Astrocyte of the cerebellum (primary cell): ENCODE data around the gene SNAPIN.

Source experiments
- DNase-seq: peaks from one replicate; pipeline ENCODE4 v3.0.0-alpha.2; 2011; ENCODE audit warnings: low read depth
- H3K4me3 ChIP-seq: 2 replicates; pipeline ENCODE4 v1.5.1; 2011; ENCODE audit warnings: mild to moderate bottlenecking, low read depth, low read length, moderate library complexity
- CTCF ChIP-seq: IDR thresholded peaks from 2 replicates; pipeline ENCODE4 v1.5.1; 2012; ENCODE audit warnings: low read length, low read depth, moderate library complexity, mild to moderate bottlenecking; ENCODE audit errors: missing control alignments
- in situ Hi-C: cut with HindIII; loops from 2 replicates; pipeline ENCODE4 v1.10.0; 2017; ENCODE audit warnings: low sequenced_read_pairs

The SNAPIN gene

DNA sequence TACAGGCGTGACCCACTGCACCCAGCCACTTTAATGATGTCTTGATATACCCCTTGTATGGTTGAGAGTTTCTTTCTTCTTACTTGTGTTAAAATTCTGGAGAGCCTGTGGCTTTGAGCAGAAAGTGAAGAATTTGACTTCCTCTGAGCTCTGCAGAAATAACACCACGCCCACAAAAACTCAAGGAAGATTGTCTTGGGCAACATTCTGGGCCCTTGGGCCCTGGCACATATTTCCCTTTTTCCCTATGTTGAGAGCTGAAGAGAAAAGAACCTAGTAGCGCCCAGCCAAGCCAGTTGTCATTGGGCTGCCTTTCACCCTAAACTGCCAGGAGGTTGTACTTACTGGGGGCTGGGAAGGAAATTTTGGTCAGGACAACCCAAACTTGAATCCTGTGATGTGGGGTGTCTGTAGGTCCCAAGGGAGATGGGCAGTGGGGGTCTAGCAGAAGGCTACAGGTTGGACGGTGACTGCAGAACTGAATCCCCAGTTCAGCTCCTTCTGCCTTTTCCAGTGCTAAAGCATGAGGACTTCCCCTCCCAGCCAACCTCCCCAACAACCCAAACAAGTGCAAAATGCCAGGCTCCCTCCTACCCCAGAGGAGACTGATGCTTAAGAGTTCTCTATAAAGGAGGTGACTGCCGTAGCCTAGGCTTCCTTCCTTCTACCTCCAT lies 11.7 kb upstream of the SNAPIN start:
- H3K4me3 ChIP-seq, result no peak overlapping the region
- no peak for DNase-seq
- in situ Hi-C loops, result no loop called here
- TF ChIP-seq CTCF, result no peak

DNA sequence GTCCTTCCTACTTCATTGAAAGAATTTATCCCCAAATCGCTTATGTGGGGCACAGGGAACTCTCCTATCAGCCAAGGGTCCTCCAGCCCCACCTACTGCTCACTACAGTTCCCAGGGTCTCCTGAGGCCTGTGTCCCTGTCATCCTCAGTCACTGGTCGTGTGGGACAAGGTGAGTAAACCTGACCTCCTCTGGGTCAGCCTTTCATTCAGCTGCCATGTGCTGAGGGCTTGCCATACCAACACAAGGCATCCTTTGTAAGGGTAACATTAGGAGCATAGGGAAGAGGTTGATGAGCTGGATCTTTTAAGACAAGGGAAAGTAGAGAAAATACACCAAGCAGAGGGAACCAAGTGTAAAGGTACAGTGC lies 11.2 kb upstream of the SNAPIN start:
- in situ Hi-C loops, result no loop called here
- no peak overlapping the region for H3K4me3 ChIP-seq
- no peak for DNase-seq
- no peak for TF ChIP-seq CTCF

DNA sequence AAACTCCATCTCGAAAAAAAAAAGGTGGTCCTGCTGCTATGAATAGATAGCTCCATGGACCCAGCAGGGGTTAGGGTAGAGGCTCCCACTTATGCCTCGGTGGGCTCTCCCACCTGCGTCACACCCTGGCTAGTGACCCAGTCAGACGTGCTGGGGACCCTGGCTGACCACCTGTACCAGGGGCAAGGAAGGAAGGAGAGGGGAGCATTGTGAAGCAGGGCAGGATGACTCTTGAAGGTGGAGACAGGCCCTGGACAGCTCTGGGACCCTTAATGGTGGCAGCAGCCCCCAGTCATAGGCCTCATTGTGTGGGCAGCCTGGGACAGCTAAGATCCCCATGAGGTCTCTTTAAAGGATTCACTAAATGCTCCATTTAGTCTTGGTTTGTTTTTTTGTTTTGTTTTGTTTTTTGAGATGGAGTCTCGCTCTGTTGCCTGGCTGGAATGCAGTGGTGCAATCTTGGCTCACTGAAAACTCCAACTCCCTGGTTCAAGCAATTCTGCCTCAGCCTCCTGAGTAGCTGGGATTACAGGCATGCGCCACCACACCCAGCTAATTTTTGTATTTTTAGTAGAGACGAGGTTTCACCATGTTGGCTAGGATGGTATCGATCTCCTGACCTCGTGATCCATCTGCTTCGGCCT lies 10.4 kb upstream of the SNAPIN start:
- DNase-seq, result no peak
- no peak for TF ChIP-seq CTCF
- in situ Hi-C loops, result no loop called here
- H3K4me3 ChIP-seq, result no peak overlapping the region

DNA sequence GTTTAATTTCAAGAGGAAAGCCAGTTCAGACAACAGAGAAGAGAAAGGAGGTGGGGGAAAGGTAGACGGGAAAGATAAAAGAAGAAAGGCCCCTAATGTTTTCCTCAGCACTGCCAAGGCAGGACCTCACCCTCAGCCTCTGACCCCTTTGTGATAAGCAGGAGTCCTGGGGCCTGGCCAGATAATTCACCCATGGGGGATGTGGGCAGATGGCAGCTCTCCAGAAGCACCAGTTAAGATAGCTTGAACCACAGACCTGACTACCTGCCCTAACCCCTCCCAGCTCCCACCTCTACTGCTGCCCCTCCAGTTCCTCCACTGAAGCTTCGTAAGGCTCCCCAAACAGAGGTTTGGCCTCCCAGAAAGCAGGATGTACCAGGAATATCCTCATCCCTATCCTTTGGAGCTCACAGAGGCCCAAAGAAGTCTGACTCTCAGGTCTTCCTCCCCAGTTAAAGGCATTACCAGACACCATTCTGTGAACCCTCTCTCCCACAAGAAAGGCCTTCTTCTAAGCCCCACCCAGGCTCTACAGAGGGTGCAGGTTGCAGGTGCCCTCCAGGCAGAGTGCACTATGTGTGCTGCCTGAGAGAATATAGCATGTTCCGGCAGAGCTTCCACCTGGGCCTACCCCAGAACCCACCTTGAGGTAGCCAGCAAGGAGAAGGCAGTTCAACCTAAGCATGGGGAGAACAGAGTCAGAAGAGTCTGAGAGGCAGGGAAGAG lies 9.2 kb upstream of the SNAPIN start:
- no peak for DNase-seq
- in situ Hi-C loops, result no loop called here
- TF ChIP-seq CTCF, result no peak
- no peak overlapping the region for H3K4me3 ChIP-seq

- DNase-seq, result no peak
- TF ChIP-seq CTCF, result no peak
- in situ Hi-C loops, result no loop called here
- no peak overlapping the region for H3K4me3 ChIP-seq
Observed at GRCh38 chr1:153649863-153650235, 8.7 kb upstream of the SNAPIN start.

DNA sequence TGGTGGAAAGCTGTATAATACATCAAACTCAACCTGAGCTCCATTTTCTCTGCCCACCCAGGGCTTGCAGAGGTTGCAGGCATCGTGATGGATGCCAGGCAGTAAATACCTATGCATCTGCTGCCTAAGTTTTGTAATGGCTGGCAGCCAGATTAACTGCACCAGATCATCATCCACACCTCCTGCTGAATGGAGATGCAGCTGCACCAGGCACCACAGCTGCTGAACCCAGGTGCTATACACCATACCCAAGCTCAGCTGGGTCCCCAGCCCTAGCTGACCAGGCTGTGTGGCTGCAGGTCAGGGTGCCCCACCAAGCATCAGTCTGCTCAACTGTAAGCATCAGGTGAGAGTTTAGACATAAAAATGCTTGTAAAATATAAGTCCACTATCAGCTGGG lies 6.7 kb upstream of the SNAPIN start:
- no peak for DNase-seq
- H3K4me3 ChIP-seq, result no peak overlapping the region
- no peak for TF ChIP-seq CTCF
- in situ Hi-C loops, result no loop called here
